Measurements from ENCODE around the gene PGM2.

DNA sequence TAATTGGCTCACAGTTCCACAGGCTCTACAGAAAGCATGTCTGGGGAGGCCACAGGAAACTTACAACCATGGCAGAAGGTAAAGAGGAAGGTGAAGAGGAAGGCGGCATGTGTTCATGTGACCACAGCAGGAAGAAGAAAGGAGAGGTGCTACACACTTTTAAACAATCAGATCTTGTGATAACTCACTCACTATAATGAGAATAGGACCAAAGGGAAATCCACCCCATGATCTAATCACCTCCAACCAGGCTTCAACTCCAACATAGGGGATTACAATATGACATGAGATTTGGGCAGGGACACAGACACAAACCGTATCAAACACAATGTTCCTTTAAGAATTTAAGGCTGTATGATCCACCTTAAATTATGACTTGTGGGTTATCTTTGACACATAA is 10.5 kb upstream of the PGM2 start:
- TF ChIP-seq, protein P1, sequence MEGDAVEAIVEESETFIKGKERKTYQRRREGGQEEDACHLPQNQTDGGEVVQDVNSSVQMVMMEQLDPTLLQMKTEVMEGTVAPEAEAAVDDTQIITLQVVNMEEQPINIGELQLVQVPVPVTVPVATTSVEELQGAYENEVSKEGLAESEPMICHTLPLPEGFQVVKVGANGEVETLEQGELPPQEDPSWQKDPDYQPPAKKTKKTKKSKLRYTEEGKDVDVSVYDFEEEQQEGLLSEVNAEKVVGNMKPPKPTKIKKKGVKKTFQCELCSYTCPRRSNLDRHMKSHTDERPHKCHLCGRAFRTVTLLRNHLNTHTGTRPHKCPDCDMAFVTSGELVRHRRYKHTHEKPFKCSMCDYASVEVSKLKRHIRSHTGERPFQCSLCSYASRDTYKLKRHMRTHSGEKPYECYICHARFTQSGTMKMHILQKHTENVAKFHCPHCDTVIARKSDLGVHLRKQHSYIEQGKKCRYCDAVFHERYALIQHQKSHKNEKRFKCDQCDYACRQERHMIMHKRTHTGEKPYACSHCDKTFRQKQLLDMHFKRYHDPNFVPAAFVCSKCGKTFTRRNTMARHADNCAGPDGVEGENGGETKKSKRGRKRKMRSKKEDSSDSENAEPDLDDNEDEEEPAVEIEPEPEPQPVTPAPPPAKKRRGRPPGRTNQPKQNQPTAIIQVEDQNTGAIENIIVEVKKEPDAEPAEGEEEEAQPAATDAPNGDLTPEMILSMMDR (IDR thresholded peaks at IDR 0.05; ENCODE audit: poor library complexity, severe bottlenecking), result no peak
- no peak for TF ChIP-seq RAD21 (conservative IDR thresholded peaks at IDR 0.05)
- TF ChIP-seq REST (IDR thresholded peaks at IDR 0.05; ENCODE audit: borderline replicate concordance), result no peak
- TF ChIP-seq SMC3 (conservative IDR thresholded peaks at IDR 0.05; ENCODE audit: poor library complexity), result no peak
- TF ChIP-seq EZH2 (IDR thresholded peaks at IDR 0.05; ENCODE audit: borderline replicate concordance, insufficient read depth, low read length, poor library complexity, severe bottlenecking), result no peak
